Head of caudate nucleus (tissue), 42 donors: Measurements from ENCODE around the gene TCEA2.

ENCODE experiments used
- DNase-seq, 42 donors: peaks; one replicate each; pipeline versions ENCODE4 v3.0.0 to v3.0.0-alpha.2; 2020 to 2021; ENCODE audit warnings: mixed read lengths in 7 of 42
- intact Hi-C: fragments of 100-400 bp; cut with DNase I; formaldehyde crosslinking; loops from one replicate; pipeline ENCODE4 v1.15.0; 2022

TCEA2 gene

GRCh38 chr20:64033981-64034493 is 29.0 kb upstream of the TCEA2 start:
- no peak for DNase-seq
- intact Hi-C loops = no loop called here

GRCh38 chr20:64035066-64035932 is 27.7 kb upstream of the TCEA2 start:
- intact Hi-C loops = no loop called here
- no peak for DNase-seq

DNA sequence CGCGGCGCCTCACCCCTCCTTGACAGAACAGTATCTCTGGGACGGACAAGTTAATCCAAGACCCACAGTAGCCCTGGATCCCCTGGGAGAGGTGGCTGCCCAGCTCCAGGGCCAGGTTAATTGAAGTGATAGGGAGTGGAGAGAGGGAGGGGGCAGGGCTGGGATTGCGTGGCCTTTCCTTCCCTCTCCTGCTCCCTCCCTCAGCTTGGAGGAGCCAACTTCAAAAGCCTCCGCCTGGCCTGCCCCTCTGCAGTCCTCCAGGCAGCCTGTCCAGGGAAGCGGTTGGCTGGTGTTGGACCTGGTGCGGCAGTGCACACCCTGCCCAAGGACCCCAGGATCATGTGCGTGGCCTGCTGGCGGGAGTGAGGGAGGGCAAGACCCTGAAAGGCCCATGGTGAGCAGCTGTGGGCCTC is 27.1 kb upstream of the TCEA2 start, which contains the start of gene C20orf204:
TSS of gene C20orf204 (plus strand) at position 250 of the 413 bp plus-strand sequence. CDS start at position 392, 142 bp downstream.
- intact Hi-C loops = no loop called here

GRCh38 chr20:64036346-64037198 is 26.4 kb upstream of the TCEA2 start:
- DNase-seq = no peak
- intact Hi-C loops = no loop called here

More for the DNA sequence above, 27.1 kb upstream of the TCEA2 start, which contains the start of gene C20orf204:
- DNase-seq = no peak

DNA sequence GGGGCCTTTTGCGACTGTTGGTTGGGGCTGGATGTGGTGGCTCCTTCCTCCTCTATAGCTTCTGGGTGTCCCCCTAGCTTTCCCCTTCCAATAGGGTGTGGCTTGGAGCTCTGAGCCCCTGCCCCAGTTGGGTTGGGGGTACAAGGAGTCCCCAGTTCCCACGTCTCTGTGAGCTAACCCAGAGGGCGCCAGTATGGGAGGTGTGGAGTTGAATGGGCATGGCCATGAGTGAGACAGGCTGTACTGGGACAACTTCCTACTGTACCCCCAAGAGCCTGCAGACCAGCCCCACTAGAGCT is 25.9 kb upstream of the TCEA2 start:
- no peak for DNase-seq
- intact Hi-C loops = no loop called here

DNA sequence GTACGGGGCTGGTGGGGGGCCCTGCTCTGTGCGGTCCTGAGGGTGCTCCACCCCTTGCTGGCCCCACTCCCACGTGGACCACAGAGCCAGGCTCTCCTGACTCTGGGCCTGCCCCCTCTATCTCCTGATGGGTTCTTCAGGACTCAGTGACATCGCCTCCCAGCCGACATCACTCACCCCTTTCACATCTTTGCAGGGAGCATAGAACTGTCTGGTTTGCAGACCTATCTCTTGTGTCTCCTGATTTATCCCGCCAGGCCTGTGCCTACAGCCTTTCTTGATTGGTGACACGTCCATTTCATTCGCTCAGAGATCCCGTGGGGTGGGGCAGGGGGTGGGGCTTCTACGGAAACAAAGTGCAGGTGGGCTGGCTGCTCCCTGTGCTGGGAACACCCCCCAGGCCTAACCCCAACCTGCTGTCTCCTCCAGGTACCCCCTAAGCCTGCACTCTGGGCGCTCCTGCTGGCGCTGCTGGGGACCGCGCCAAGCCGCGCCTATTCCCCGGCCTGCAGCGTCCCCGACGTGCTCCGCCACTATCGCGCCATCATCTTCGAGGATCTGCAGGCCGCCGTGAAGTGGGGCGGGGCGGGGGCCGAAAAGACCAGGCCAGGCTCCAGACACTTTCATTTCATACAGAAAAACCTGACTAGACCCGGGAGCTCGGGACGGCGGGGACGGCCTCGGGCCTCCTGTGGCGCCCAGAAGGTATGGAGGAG is 25.3 kb upstream of the TCEA2 start:
- intact Hi-C loops = no loop called here
- no peak for DNase-seq

DNA sequence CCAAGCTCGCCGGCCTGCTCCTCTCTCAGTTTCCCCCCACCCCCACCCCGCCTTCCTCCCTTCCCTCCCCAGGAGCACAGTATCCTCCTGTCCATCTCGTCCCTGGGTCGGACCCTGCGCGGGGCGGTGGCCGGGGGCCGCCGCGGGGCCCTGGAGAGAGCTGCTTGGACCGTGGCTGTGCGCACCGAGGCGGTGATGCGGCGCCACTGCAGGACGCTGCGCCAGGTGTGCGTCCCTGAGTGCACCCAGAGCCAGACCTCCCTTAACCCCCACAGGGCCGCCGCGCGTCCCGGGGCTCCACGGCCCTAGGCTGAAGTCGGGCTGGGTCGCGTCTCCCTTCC is 24.8 kb upstream of the TCEA2 start:
- intact Hi-C loops = no loop called here
- no peak for DNase-seq

- peak in 40 of 42 donors; percentile 19 to 79 (median 57) for DNase-seq
- intact Hi-C loops = no loop called here
Measured at GRCh38 chr20:64038565-64039292, 24.3 kb upstream of the TCEA2 start.

DNA sequence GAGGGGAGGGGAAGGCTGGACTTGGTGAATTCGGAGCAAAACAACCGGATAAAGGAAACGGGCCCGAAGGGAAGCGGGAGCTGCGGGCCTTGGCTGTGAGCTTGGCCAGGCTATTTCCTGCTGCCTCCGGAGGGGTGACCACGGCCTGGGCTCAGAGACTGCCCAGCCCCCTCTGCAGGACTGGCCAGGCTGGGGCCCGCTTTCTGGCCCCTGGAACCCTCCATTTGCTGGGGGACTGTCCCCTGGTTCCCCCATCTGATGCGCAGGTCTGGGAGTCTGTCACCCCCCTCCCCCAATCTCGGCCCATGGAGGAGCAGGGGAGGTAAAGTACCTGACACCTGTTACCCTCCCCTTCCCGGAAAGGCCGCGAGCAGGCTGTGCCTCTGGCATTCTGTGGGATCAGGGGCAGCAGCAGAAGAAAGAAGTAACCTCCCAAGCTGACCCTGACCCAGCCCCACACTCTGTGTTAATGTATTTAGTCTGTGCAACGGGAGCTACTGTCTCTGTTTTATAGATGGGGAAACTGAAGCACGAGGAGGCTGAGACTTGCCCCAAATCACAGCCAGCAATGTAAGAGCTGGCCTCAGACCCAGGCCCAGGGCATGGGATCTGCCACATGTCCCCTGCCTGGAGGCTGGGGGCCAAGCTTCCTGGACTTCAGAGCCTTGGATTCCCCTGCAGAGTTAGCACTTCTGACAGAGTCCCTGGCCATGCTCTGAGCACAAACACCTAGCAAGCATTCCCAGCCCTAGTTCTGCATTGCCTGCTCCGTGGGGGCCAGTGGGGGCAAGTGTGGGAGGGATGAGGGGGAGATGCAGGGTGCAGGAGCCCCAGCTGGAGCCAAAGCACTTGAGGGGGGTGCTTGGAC is 23.5 kb upstream of the TCEA2 start:
- intact Hi-C loops = no loop called here
- no peak for DNase-seq

- intact Hi-C loops = no loop called here
Measured at GRCh38 chr20:64040231-64041039, 22.6 kb upstream of the TCEA2 start.

DNA sequence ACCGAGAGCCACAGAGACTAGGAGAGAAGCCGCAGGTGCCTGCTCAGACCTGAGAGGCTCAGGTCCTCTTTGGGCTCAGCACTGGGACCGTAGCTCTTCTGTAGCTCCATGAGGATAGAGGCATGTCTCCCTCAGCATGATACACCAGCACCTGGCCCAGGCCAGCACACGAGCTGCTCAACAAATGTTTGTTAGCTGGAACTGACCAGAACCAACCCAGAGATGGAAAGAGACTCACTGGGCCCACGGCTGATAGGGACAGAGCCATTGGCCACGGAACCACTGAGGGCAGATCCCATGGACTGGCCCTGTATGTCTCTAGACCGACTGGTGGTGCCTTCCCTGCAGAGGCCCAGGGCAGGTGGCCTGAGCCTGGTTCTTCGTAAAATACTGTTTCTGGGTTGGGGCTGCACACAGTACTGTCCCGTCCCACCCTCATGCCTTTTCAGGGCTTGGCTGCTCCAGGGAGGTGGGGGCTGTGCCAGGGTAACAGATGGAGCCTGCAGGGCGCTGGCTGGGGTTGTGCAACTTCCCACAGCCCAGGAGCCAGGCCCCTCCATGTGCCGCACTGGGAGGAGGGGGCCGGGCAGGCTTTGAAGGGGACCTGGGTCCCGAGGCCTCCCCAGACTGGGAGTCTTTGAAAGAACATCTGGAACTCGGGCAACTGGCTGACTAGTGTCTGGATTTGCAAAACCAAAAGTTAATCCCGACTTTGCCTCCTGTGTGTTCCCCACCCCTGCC is 21.8 kb upstream of the TCEA2 start:
- intact Hi-C loops = no loop called here
- no peak for DNase-seq

More at GRCh38 chr20:64040231-64041039, 22.6 kb upstream of the TCEA2 start:
- DNase-seq = no peak

DNA sequence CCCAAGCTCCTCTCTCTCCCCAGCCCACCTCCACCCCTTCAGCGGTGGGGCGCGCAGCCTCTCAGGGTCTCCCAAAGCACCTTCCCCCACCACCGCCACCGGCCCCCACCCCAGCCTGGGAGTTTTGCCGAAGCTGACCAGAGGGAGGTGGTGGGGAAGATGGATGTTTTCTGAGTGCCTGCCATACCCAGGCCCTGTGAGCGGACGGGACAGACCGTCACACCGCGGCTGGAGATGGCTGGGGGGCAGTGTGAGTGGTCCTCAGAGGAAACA is 21.3 kb upstream of the TCEA2 start:
- intact Hi-C loops = no loop called here

GRCh38 chr20:64042054-64042781 is 20.8 kb upstream of the TCEA2 start:
- intact Hi-C loops = no loop called here
- no peak for DNase-seq

More for the DNA sequence above, 21.3 kb upstream of the TCEA2 start:
- DNase-seq = no peak

DNA sequence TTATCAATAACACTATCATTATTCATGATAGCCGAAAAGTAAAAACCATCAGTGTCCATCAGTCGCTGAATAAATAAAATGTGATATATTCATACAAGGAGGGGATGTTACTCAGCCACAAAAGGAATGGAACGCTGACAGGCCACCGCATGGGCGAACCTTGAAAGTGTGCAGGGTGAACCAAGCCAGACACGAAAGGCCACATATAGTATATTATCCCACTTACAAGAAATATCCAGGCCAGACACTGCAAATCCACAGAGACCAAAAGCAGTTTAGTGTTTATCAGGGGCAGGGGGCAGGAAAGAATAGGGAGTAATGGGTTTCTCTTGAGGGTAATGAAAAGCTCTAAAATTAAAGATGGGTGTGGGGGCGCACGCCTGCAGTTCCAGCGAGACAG is 19.2 kb upstream of the TCEA2 start:
- DNase-seq = no peak
- intact Hi-C loops = no loop called here

DNA sequence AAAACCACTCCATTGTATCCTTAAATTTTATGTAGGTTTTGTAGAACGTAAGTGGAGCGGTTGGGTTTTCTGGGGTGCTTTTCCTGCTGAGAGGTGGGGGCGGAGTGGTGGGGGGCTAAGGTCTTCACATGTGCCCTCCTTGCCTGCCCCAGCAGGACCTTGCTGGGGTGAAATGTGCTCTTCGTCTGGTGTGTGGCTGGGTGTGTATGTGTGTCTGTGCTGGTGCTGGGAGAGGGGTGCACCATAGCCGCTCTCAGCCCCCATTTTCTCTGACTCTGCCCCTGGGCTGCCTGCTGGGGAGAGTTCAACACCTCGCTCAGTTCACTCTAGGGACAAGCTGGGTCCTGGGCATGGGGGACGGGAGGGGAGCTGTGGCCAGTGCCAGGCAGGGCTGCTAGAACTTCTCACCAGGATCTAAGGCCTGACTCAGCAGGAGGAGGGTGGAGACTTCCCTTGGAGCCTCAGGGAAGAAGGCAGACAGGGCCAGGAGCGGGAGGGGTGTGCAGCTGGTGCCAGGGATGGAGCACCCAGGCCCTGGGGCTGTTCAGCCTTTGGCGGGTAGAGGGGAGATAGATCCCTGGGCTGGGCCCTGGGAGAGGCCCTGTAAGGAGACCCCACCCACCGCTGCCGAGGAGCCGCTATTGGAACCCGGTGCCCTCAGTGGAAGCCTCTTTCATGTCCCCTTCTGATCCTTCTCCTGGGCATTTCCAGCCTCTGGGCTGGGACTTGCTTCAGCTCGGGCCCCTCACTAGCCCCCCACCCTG is 18.3 kb upstream of the TCEA2 start:
- intact Hi-C loops = no loop called here
- DNase-seq = no peak
